ENCODE data around the gene MID2. TPM values are rescaled to one million over a fixed set of nuclear protein-coding genes. Genes with fewer than 3 reads are reported as not detected.

Gene MID2
- total and polyA plus RNA-seq, 4 donors: 2.4 to 44.1 (median 10.4) TPM

GRCh38 chrX:107818900-107819521 lies 6.7 kb upstream of the MID2 start:
- TF ChIP-seq CTCF (IDR thresholded peaks at IDR 0.05; ENCODE audit: control extremely low read depth, extremely low read depth): no peak
- Histone ChIP-seq H3K4me1 (ENCODE audit: control insufficient read depth in 5 of 5, insufficient read depth in 5 of 5, low read length in 5 of 5) (no peaks in the 10 kb centered on the region), H3K27ac (ENCODE audit: low read depth in 1 of 2, low read length in 1 of 2) (no peak overlapping the region)

GRCh38 chrX:107823042-107823441 lies 2.6 kb upstream of the MID2 start:
- WGBS, 2 donors: 68 to 75% methylated on average over 2 of the region's 2 CpGs
- no peak overlapping the region for H3K9ac ChIP-seq (ENCODE audit: insufficient read depth in 1 of 2, low read length in 2 of 2)
- ATAC-seq (ENCODE audit: insufficient read depth, low FRiP score) (no peak), DNase-seq (no peak)
- peaks cover 0 to 4% (median 3%) of the 10 kb centered on the region in 3 donors for H3K27me3 ChIP-seq (ENCODE audit: control insufficient read depth in 3 of 3, insufficient read depth in 3 of 3, low read length in 2 of 3)
- H3K36me3 ChIP-seq (ENCODE audit: control insufficient read depth in 4 of 4, insufficient read depth in 4 of 4, low read length in 4 of 4): no peaks in the 10 kb centered on the region
- no peak overlapping the region for H3K27ac ChIP-seq (ENCODE audit: low read depth in 1 of 2, low read length in 1 of 2)
- peaks cover 0 to 10% (median 2%) of the 10 kb centered on the region in 4 donors for H3K9me3 ChIP-seq (ENCODE audit: control insufficient read depth in 4 of 4, insufficient read depth in 3 of 4, low read length in 3 of 4)
- peaks cover 0 to 6% (median 0%) of the 10 kb centered on the region in 5 donors for H3K4me1 ChIP-seq (ENCODE audit: control insufficient read depth in 5 of 5, insufficient read depth in 5 of 5, low read length in 5 of 5)
- H3K4me3 ChIP-seq: no peak overlapping the region
- no peak for TF ChIP-seq CTCF (IDR thresholded peaks at IDR 0.05; ENCODE audit: control extremely low read depth, extremely low read depth)

More at GRCh38 chrX:107818900-107819521, 6.7 kb upstream of the MID2 start:
- peaks cover 0 to 2% (median 0%) of the 10 kb centered on the region in 3 donors for H3K27me3 ChIP-seq (ENCODE audit: control insufficient read depth in 3 of 3, insufficient read depth in 3 of 3, low read length in 2 of 3)
- no peak for DNase-seq
- peaks cover 0 to 7% (median 2%) of the 10 kb centered on the region in 4 donors for H3K9me3 ChIP-seq (ENCODE audit: control insufficient read depth in 4 of 4, insufficient read depth in 3 of 4, low read length in 3 of 4)
- no peak overlapping the region for H3K9ac ChIP-seq (ENCODE audit: insufficient read depth in 1 of 2, low read length in 2 of 2)
- no peak for ATAC-seq (ENCODE audit: insufficient read depth, low FRiP score)
- H3K4me3 ChIP-seq: no peak overlapping the region
- no peaks in the 10 kb centered on the region for H3K36me3 ChIP-seq (ENCODE audit: control insufficient read depth in 4 of 4, insufficient read depth in 4 of 4, low read length in 4 of 4)

GRCh38 chrX:107823456-107823855 lies 2.2 kb upstream of the MID2 start:
- Histone ChIP-seq H3K27ac (ENCODE audit: low read depth in 1 of 2, low read length in 1 of 2) (no peak overlapping the region), H3K4me1 (ENCODE audit: control insufficient read depth in 5 of 5, insufficient read depth in 5 of 5, low read length in 5 of 5) (peaks cover 0 to 6% (median 0%) of the 10 kb centered on the region in 5 donors), H3K27me3 (ENCODE audit: control insufficient read depth in 3 of 3, insufficient read depth in 3 of 3, low read length in 2 of 3) (peaks cover 0 to 4% (median 3%) of the 10 kb centered on the region in 3 donors), H3K36me3 (ENCODE audit: control insufficient read depth in 4 of 4, insufficient read depth in 4 of 4, low read length in 4 of 4) (no peaks in the 10 kb centered on the region), H3K9me3 (ENCODE audit: control insufficient read depth in 4 of 4, insufficient read depth in 3 of 4, low read length in 3 of 4) (peaks cover 0 to 10% (median 2%) of the 10 kb centered on the region in 4 donors), H3K4me3 (no peak overlapping the region), H3K9ac (ENCODE audit: insufficient read depth in 1 of 2, low read length in 2 of 2) (no peak overlapping the region)
- peak; percentile 37 to 77 (median 72) for DNase-seq
- TF ChIP-seq CTCF (IDR thresholded peaks at IDR 0.05; ENCODE audit: control extremely low read depth, extremely low read depth): no peak
- WGBS, 2 donors: 0 to 32% methylated on average over 1 of the region's 1 CpG
- no peak for ATAC-seq (ENCODE audit: insufficient read depth, low FRiP score)

Measured in lung (tissue), 12 donors.